Activated naive CD8-positive, alpha-beta T cell treated with anti-CD3 and anti-CD28 coated beads, Interleukin-2, amount 50 U/mL, for 24 hours (primary cell): Measurements from ENCODE around the gene GRK1.
A peak's percentile ranks its signal among the peaks of the same experiment; 100 is the strongest.
"Not testable (repeated sequence)": the region's sequence is repeated elsewhere in the genome, so short reads cannot be mapped to it uniquely, and the experiment has no call there.

ENCODE experiments used
- ATAC-seq: fragments of 150-1000 bp; cut with Tn5 transposase; one replicate; pipeline ENCODE4 v1.10.0; 2021
- DNase-seq: peaks from one replicate; pipeline ENCODE4 v3.0.0; 2021
- H3K27ac Mint-ChIP-seq: one replicate; pipeline ENCODE4 v1.8.0; 2021; ENCODE audit warnings: mild to moderate bottlenecking, mixed read lengths
- H3K27me3 Mint-ChIP-seq: one replicate; pipeline ENCODE4 v1.8.0; 2021; ENCODE audit warnings: mixed read lengths
- H3K36me3 Mint-ChIP-seq: one replicate; pipeline ENCODE4 v1.8.0; 2021; ENCODE audit warnings: low read depth, mixed read lengths
- H3K4me1 Mint-ChIP-seq: one replicate; pipeline ENCODE4 v1.8.0; 2021; ENCODE audit warnings: mixed read lengths
- H3K4me3 Mint-ChIP-seq: one replicate; pipeline ENCODE4 v1.8.0; 2021; ENCODE audit warnings: mild to moderate bottlenecking, moderate library complexity, mixed read lengths
- H3K9me3 Mint-ChIP-seq: one replicate; pipeline ENCODE4 v1.8.0; 2021; ENCODE audit warnings: mixed read lengths

Gene GRK1

DNA sequence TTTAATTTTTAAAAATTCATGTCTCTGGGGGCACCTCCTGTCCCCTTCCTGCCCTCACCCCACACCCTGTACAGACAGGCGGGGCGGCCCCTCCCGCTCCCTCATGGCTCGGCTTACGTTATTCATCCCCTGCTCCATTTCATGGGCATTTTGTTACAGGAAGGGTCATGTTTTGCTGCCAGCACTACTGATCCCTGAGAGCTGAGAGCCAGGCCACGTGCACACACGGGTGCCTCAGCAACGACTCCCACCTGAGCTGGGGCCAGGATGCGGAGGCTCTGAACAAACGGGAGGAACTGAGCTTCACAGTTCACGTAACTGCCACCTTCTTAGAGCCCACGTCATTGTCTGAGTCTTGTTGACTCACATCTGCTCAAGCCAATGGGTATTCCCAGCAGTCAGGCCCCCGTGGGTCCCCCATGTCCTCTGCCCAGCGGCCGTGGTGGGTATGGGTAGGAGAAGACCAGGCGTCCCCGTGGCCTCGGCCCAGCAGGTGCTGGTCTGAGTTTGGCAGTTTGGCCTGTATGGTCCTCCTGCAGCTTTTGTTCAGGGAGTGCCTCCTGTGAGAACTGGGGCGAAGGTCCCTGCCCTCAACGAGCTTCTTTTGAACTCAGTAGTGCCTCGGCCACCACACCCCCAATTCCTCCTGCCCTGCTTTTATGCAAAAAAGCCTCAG, 75.6 kb downstream of the GRK1 start:
- no peak overlapping the region for H3K4me3 Mint-ChIP-seq
- DNase-seq (no peak), ATAC-seq (peak; percentile 33)
- H3K36me3 Mint-ChIP-seq = no peaks in the 10 kb centered on the region
- no peak overlapping the region for H3K27ac Mint-ChIP-seq
- no peaks in the 10 kb centered on the region for H3K9me3 Mint-ChIP-seq
- H3K27me3 Mint-ChIP-seq = peaks cover 19% of the 10 kb centered on the region
- peaks cover 24% of the 10 kb centered on the region for H3K4me1 Mint-ChIP-seq

- Mint-ChIP-seq H3K27ac (no peak overlapping the region), H3K4me1 (peaks cover 24% of the 10 kb centered on the region), H3K27me3 (peaks cover 18% of the 10 kb centered on the region)
Observed at GRCh38 chr13:113743366-113744195, 76.6 kb downstream of the GRK1 start.

DNA sequence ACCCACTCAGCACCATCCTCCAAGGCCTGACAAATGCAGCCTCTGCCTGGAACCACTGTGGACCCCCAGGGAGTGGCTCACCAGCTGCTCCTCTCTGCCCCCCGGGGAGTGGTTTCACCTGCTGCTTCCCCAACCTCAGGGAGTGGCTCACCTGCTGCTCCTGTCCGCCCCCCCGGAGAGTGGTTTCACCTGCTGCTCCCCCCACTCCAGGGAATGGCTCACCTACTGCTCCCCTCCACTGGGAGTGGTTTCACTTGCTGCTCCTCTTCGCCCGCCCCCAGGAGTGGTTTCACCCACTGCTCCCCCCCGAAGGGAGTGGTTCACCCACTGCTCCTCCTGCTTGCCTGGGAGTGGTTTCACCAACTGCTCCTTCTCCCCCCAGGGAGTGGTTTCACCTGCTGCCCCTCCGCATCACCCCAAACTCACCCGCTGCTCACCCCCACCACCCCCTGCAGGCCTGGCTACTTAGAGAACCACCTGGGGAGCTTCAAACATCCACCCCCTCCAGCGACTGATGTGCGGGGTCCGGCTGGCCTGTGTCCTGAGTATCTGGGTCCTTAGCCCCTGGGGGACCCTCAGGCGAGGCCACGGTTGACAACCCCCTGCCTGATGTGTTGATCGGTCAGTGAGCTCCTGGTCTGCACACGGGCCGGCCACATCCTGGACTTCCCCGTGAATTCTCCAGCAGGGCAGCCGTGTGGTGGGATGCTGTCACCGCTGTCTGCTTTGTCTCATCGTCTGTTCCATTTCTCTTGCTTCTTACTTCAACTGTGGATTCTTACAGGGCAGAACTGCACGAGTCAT, 77.4 kb downstream of the GRK1 start:
- DNase-seq (no peak), ATAC-seq (no peak)
- Mint-ChIP-seq H3K36me3 (no peaks in the 10 kb centered on the region), H3K27ac (no peak overlapping the region), H3K4me1 (peaks cover 24% of the 10 kb centered on the region), H3K4me3 (no peak overlapping the region), H3K27me3 (peaks cover 18% of the 10 kb centered on the region), H3K9me3 (no peaks in the 10 kb centered on the region)

More at GRCh38 chr13:113743366-113744195, 76.6 kb downstream of the GRK1 start:
- H3K36me3 Mint-ChIP-seq = no peaks in the 10 kb centered on the region
- H3K4me3 Mint-ChIP-seq = no peak overlapping the region
- DNase-seq (no peak), ATAC-seq (no peak)
- no peaks in the 10 kb centered on the region for H3K9me3 Mint-ChIP-seq

- no peak for DNase-seq
- H3K4me3 Mint-ChIP-seq = no peak overlapping the region
- peaks cover 18% of the 10 kb centered on the region for H3K27me3 Mint-ChIP-seq
- no peaks in the 10 kb centered on the region for H3K9me3 Mint-ChIP-seq
- H3K27ac Mint-ChIP-seq = no peak overlapping the region
- no peaks in the 10 kb centered on the region for H3K36me3 Mint-ChIP-seq
- no peak for ATAC-seq
- peaks cover 24% of the 10 kb centered on the region for H3K4me1 Mint-ChIP-seq
Observed at GRCh38 chr13:113745059-113745458, 78.0 kb downstream of the GRK1 start.

- not testable (repeated sequence) for H3K27ac Mint-ChIP-seq, H3K36me3 Mint-ChIP-seq, H3K9me3 Mint-ChIP-seq, H3K4me3 Mint-ChIP-seq, ATAC-seq, DNase-seq
- H3K4me1 Mint-ChIP-seq = peaks cover 22% of the 10 kb centered on the region
- H3K27me3 Mint-ChIP-seq = peaks cover 15% of the 10 kb centered on the region
Observed at GRCh38 chr13:113745500-113746142, 78.6 kb downstream of the GRK1 start.

DNA sequence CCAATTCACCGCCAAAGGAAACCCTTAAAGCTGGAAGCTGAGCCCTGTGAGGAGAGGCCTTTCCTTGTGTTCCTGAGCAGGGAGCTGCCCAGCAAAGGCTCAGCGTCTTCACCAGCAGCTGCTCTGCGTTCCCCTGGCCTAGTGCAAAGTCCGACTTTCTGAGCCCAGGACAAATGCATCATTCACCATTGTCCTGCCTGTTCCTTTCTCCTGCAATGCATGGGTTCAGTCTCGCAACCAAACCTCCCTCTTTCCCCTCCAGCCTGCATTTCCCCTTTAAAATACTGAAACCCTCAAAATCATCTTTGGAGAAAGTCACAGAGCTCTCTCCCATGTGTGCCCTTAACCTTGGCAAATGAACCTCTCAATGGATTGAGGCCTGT, 79.1 kb downstream of the GRK1 start:
- Mint-ChIP-seq H3K36me3 (no peaks in the 10 kb centered on the region), H3K27ac (no peak overlapping the region), H3K9me3 (peaks cover 9% of the 10 kb centered on the region), H3K27me3 (peaks cover 12% of the 10 kb centered on the region), H3K4me3 (no peak overlapping the region), H3K4me1 (peaks cover 18% of the 10 kb centered on the region)
- DNase-seq (no peak), ATAC-seq (no peak)

DNA sequence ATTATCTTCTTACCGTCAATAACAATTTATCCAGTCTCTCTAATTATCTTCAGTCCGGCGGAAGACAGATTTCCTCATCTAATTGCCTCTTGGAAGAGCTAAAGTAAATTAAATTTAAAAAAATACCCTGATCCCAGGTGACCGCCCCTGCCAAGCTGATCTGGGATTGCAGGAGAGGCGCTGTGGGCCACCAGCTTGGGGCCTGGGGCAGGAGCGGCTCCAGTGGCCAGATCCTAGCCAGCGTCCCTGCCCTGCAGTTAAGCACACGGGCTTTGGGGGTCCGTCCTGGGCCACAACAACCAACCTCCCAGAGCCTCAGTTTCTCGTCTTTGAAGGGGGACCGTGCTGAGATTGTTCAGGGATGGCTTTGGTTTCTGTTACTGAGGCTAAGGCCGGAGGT, 79.7 kb downstream of the GRK1 start:
- Mint-ChIP-seq H3K9me3 (peaks cover 11% of the 10 kb centered on the region), H3K27ac (no peak overlapping the region), H3K4me3 (no peak overlapping the region), H3K36me3 (no peaks in the 10 kb centered on the region), H3K4me1 (peaks cover 13% of the 10 kb centered on the region), H3K27me3 (peaks cover 8% of the 10 kb centered on the region)
- DNase-seq = no peak
- no peak for ATAC-seq

GRCh38 chr13:113747291-113747833, 80.3 kb downstream of the GRK1 start:
- Mint-ChIP-seq H3K4me3 (no peak overlapping the region), H3K4me1 (peaks cover 6% of the 10 kb centered on the region), H3K27me3 (peaks cover 6% of the 10 kb centered on the region), H3K36me3 (no peaks in the 10 kb centered on the region), H3K9me3 (peaks cover 11% of the 10 kb centered on the region), H3K27ac (no peak overlapping the region)
- ATAC-seq = no peak
- no peak for DNase-seq

- H3K9me3 Mint-ChIP-seq = peaks cover 11% of the 10 kb centered on the region
- H3K4me1 Mint-ChIP-seq = peaks cover 2% of the 10 kb centered on the region
- no peaks in the 10 kb centered on the region for H3K36me3 Mint-ChIP-seq
- peaks cover 1% of the 10 kb centered on the region for H3K27me3 Mint-ChIP-seq
- DNase-seq (no peak), ATAC-seq (no peak)
- H3K4me3 Mint-ChIP-seq = no peak overlapping the region
- H3K27ac Mint-ChIP-seq = no peak overlapping the region
Observed at GRCh38 chr13:113748101-113748861, 81.3 kb downstream of the GRK1 start.

- no peak for ATAC-seq
- Mint-ChIP-seq H3K36me3 (no peaks in the 10 kb centered on the region), H3K9me3 (peaks cover 11% of the 10 kb centered on the region), H3K4me1 (peaks cover 2% of the 10 kb centered on the region), H3K27me3 (no peaks in the 10 kb centered on the region), H3K4me3 (no peak overlapping the region), H3K27ac (no peak overlapping the region)
- no peak for DNase-seq
Observed at GRCh38 chr13:113748862-113749451, 81.9 kb downstream of the GRK1 start.

DNA sequence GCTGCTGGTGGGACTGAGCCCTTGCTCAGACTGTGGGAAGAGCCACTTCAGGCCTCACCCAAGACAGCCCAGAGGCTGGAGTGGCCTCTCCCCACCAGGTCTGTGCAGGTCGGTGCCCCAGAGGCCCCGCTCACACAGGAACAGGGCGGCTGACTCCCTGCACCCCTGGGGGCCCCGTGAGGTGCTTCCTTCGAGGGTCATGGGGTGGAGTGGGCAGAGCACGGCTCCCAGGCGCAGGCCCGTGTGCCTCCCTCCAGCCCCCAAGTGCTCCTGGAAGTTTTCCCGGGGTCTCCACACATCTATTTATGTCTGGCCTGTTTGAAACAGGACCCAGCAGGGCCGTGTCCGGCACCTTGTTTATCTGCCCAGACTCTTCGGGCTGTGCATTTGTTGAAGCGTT, 82.5 kb downstream of the GRK1 start:
- Mint-ChIP-seq H3K36me3 (no peaks in the 10 kb centered on the region), H3K4me1 (peaks cover 2% of the 10 kb centered on the region), H3K9me3 (peaks cover 11% of the 10 kb centered on the region), H3K27me3 (peaks cover under 1% of the 10 kb centered on the region), H3K27ac (no peak overlapping the region), H3K4me3 (no peak overlapping the region)
- ATAC-seq (no peak), DNase-seq (no peak)

DNA sequence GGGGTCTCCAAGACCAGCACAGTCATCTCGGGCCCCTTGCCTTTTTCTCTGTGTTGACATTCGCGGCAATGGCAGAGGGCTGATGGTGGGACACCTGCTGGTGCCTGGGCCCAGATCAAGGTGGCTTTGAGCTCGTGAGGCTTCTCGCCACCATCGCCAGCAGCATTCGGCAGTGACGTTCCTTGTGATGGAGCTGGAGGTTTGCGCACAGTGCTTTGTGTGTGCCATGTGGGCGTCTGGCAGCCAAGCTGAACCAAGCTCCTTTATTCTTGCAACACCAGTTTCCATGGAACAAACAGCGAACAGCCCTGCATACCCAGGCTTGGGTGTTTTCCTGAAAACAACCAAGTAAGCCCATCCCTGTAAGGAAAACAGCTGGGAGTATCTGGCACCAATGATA, 82.9 kb downstream of the GRK1 start:
- peaks cover 11% of the 10 kb centered on the region for H3K9me3 Mint-ChIP-seq
- no peaks in the 10 kb centered on the region for H3K36me3 Mint-ChIP-seq
- H3K4me1 Mint-ChIP-seq = no peaks in the 10 kb centered on the region
- H3K27ac Mint-ChIP-seq = no peak overlapping the region
- ATAC-seq (no peak), DNase-seq (no peak)
- H3K4me3 Mint-ChIP-seq = no peak overlapping the region
- H3K27me3 Mint-ChIP-seq = peaks cover 5% of the 10 kb centered on the region
